Mucosa of descending colon (tissue), 3 donors: Measurements from ENCODE around the gene SUFU. TPM values are rescaled to one million over a fixed set of nuclear protein-coding genes. Genes with fewer than 3 reads are reported as not detected.

Experiments
- ATAC-seq: fragments of 200-7000 bp; cut with Tn5 transposase; one replicate; pipeline ENCODE4 v1.9.1; 2020; ENCODE audit warnings: mild to moderate bottlenecking, moderate library complexity
- DNase-seq, 3 donors: peaks; one replicate each; pipeline ENCODE4 v3.0.0-alpha.2; 2020
- H3K36me3 ChIP-seq: fragments of 200-600 bp; one replicate; pipeline ENCODE4 v1.8.0; 2021; ENCODE audit warnings: low read depth, mild to moderate bottlenecking
- H3K4me1 ChIP-seq: fragments of 200-600 bp; one replicate; pipeline ENCODE4 v1.8.0; 2021; ENCODE audit warnings: low read depth, mild to moderate bottlenecking
- H3K4me3 ChIP-seq: fragments of 200-600 bp; one replicate; pipeline ENCODE4 v1.8.0; 2021; ENCODE audit warnings: mild to moderate bottlenecking
- H3K9me3 ChIP-seq: fragments of 200-600 bp; one replicate; pipeline ENCODE4 v1.8.0; 2021; ENCODE audit warnings: mild to moderate bottlenecking
- CTCF ChIP-seq: fragments of 200-600 bp; IDR thresholded peaks from one replicate; pipeline ENCODE4 v1.8.0; 2022; ENCODE audit warnings: antibody characterized with exemption, mild to moderate bottlenecking
- intact Hi-C, 2 donors: fragments of 100-400 bp; cut with DNase I in 1 of 2; cut with micrococcal nuclease in 1 of 2; formaldehyde crosslinking; loops; one replicate each; pipeline versions ENCODE4 v1.11.0 to v1.11.1; 2022; cut with DNase I, micrococcal nuclease
- total RNA-seq, 3 donors: library from RNA; stranded (reverse); fragmentation: NEBNext Ultra II Directional in 2 of 3; extraction: Animal tissue kit (Norgen Biotek cat#: 25700) in 2 of 3; gene quantifications; one replicate each; pipeline versions ENCODE4 v1.2.1 to v1.2.4, GENCODE V29; 2021 to 2023
- donor health status: DM: no; HTN: no; CAD: no; lungs with moderate emphysema.
- donor health status: DM: no; HTN: no; CAD: no.
- donor health status: DM: no; HTN: yes; CAD: no.

Gene SUFU
- total RNA-seq, 3 donors from 2014 or later: 9.0 to 13.9 (median 9.5) TPM

DNA sequence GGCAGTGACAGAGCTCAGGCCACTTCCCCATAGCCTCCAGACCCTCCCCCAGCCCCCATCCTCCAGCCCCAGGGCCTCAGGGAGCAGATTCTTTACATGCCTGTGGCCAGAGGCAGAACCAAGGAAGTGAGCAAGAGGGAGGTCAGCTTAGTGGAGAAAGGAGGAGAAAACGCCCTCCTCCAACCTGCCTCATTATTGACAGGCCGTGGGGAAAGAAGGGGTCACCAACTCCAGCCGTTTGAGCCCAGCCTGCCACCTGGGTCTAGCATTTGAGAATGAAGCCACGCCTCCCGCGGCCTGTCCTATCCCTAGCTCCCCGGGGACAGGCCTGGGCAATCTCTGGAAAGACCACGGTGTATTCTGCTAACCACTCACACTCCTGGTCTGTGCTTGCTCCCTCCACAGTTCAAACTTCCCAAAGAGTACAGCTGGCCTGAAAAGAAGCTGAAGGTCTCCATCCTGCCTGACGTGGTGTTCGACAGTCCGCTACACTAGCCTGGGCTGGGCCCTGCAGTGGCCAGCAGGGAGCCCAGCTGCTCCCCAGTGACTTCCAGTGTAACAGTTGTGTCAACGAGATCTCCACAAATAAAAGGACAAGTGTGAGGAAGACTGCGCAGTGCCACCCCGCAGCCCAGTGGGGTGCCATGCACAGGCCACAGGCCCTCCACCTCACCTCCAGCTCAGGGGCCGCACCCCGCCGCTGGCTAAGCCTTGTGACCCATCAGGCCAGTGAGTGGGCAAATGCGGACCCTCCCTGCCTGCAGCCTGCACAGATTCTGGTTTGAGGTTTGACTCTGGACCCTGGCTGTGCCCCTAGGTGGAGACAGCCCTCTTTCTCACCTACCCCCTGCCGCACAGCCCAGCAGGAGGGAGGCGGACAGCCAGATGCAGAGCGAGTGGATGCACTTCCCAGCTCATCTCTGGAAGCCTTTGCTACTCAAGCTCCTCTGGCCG lies 126.2 kb downstream of the SUFU start:
- Histone ChIP-seq H3K4me1 (peaks cover 14% of the 10 kb centered on the region), H3K4me3 (no peak overlapping the region), H3K36me3 (no peaks in the 10 kb centered on the region), H3K9me3 (no peaks in the 10 kb centered on the region)
- no peak for ATAC-seq
- DNase-seq: peak in 2 of 3 donors; percentile 17 to 21
- intact Hi-C loops: no loop called here
- TF ChIP-seq CTCF: no peak

DNA sequence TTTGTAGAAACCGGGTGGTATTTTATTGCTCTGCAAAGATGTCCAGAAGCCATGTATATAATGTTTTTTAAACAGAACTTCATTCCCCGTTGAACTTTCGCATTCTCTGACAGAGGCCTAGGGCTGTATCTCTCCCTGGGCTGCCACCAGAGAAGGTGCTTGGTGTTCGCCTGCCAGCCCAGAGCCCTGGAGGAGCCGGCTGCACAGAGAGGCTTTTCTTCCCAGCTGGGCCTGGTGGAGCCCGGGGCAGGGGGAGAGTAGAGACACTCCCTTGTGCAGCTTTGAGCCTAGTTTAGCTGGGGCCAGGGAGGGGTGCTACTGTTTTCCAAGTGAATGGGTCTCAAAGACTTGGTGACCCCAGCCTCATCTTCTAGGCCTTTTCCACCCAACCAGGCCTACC lies 126.9 kb downstream of the SUFU start:
- H3K4me3 ChIP-seq: no peak overlapping the region
- ATAC-seq: no peak
- no peak for TF ChIP-seq CTCF
- H3K9me3 ChIP-seq: no peaks in the 10 kb centered on the region
- peak in 1 of 3 donors; percentile 8 for DNase-seq
- H3K4me1 ChIP-seq: peaks cover 14% of the 10 kb centered on the region
- no peaks in the 10 kb centered on the region for H3K36me3 ChIP-seq
- intact Hi-C loops: no loop called here

DNA sequence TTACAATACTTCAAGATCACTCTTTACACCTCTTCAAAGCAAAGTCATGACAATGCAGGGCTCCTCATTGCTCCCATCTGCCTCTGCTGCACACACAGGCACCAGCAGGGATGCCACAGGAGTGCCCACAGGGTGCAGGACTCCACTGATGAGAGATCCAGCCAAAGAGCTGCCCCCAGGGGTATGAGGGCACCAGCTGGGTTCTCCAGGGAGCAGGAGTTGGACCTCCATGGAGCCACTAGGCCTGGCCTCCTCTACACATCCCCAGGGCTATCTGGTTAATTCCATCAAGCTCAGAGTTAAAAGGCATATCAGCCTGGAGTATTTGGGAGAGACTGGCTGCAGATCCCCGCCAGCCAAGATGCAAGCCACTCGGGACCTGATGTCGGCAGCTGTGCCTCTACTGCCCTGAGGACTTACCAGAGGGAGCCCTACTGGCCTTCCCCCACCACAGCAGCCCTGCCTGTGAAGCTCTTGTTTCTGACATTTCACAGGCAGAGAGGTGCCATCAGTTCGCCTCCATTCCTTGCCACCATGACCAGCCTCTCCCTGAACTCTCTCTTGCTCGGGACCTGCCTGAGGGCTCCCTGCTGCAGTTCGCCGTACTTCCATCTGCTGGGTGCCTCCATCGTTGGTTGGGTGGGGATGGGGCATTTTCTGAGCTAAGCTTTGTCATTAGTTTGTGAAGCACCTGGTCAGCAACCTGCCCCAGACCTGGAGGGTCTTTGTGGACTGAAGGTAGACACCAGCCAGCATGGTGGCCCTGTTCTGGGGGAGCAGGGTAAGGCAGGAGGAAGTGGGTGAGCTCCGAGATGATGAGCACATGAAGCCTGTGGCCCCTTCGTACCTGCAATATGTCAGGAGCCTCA lies 128.0 kb downstream of the SUFU start:
- TF ChIP-seq CTCF: no peak
- H3K4me3 ChIP-seq: no peak overlapping the region
- DNase-seq (peak in 2 of 3 donors; percentile 12 to 22), ATAC-seq (no peak)
- intact Hi-C loops: no loop called here
- no peaks in the 10 kb centered on the region for H3K36me3 ChIP-seq
- H3K4me1 ChIP-seq: peaks cover 14% of the 10 kb centered on the region
- no peaks in the 10 kb centered on the region for H3K9me3 ChIP-seq

GRCh38 chr10:102632394-102633111 lies 128.8 kb downstream of the SUFU start:
- Histone ChIP-seq H3K4me3 (no peak overlapping the region), H3K9me3 (no peaks in the 10 kb centered on the region), H3K36me3 (no peaks in the 10 kb centered on the region), H3K4me1 (peaks cover 10% of the 10 kb centered on the region)
- no peak for TF ChIP-seq CTCF
- DNase-seq (peak in 2 of 3 donors; percentile 26 to 31), ATAC-seq (no peak)
- intact Hi-C loops: no loop called here

GRCh38 chr10:102633287-102633686 lies 129.5 kb downstream of the SUFU start:
- no peak for TF ChIP-seq CTCF
- Histone ChIP-seq H3K4me3 (no peak overlapping the region), H3K9me3 (no peaks in the 10 kb centered on the region), H3K36me3 (no peaks in the 10 kb centered on the region), H3K4me1 (peaks cover 9% of the 10 kb centered on the region)
- DNase-seq: peak in 2 of 3 donors; percentile 24 to 65
- ATAC-seq: peak; percentile 51
- intact Hi-C loops: no loop called here
